GM23338 (cell line): ENCODE data around the gene JPH3. TPM values are rescaled to one million over a fixed set of nuclear protein-coding genes. Genes with fewer than 3 reads are reported as not detected.

Experiments
- ATAC-seq: fragments of 200-7000 bp; cut with Tn5 transposase; 3 replicates; pipeline ENCODE4 v1.9.1; 2020
- DNase-seq: peaks from one replicate; pipeline ENCODE4 v3.0.0-alpha.2; 2015; ENCODE audit warnings: low spot score
- H2AFZ ChIP-seq: fragments of 200-600 bp; sonication (generic); 2 replicates; pipeline ENCODE4 v1.8.0; 2016; ENCODE audit warnings: antibody characterized with exemption, mild to moderate bottlenecking, moderate library complexity
- H3F3A ChIP-seq: fragments of 200-600 bp; sonication (generic); replicated peaks from 2 replicates; pipeline ENCODE4 v1.8.0; 2017; ENCODE audit warnings: antibody characterized with exemption, mixed run types, low read depth
- H3K27ac ChIP-seq: fragments of 200-600 bp; sonication (generic); 2 replicates; pipeline ENCODE4 v1.6.1; 2016; ENCODE audit warnings: low read depth
- H3K27me3 ChIP-seq: fragments of 200-600 bp; sonication (generic); 2 replicates; pipeline ENCODE4 v1.8.0; 2016; ENCODE audit warnings: mild to moderate bottlenecking, mixed run types, moderate library complexity; ENCODE audit not compliant: insufficient read depth
- H3K36me3 ChIP-seq: fragments of 200-600 bp; sonication (generic); 2 replicates; pipeline ENCODE4 v1.8.0; 2016; ENCODE audit warnings: mild to moderate bottlenecking; ENCODE audit not compliant: insufficient read depth
- H3K4me1 ChIP-seq: fragments of 200-600 bp; sonication (generic); 2 replicates; pipeline ENCODE4 v1.8.0; 2016; ENCODE audit warnings: mild to moderate bottlenecking, moderate library complexity; ENCODE audit not compliant: insufficient read depth
- H3K4me2 ChIP-seq: fragments of 200-600 bp; sonication (generic); 2 replicates; pipeline ENCODE4 v1.7.1; 2017; ENCODE audit warnings: mixed run types
- H3K4me3 ChIP-seq: fragments of 200-600 bp; sonication (generic); 2 replicates; pipeline ENCODE4 v1.6.1; 2016; ENCODE audit warnings: mixed run types
- H3K79me2 ChIP-seq: fragments of 200-600 bp; sonication (generic); replicated peaks from 2 replicates; pipeline ENCODE4 v1.8.0; 2017; ENCODE audit warnings: mild to moderate bottlenecking; ENCODE audit not compliant: insufficient read depth
- H3K9me2 ChIP-seq: fragments of 200-600 bp; sonication (generic); 2 replicates; pipeline ENCODE4 v1.8.0; 2017; ENCODE audit not compliant: insufficient read depth
- H4K20me1 ChIP-seq: fragments of 200-600 bp; sonication (generic); replicated peaks from 2 replicates; pipeline ENCODE4 v1.8.0; 2017; ENCODE audit warnings: mild to moderate bottlenecking; ENCODE audit not compliant: insufficient read depth
- H3K27ac Mint-ChIP-seq: 2 replicates; pipeline ENCODE4 v1.8.0; 2020; ENCODE audit warnings: inconsistent platforms, mild to moderate bottlenecking, moderate library complexity, mixed read lengths
- H3K27me3 Mint-ChIP-seq: 3 replicates; pipeline ENCODE4 v1.8.0; 2022; ENCODE audit warnings: low read depth, mild to moderate bottlenecking, moderate library complexity, mixed read lengths, inconsistent platforms; ENCODE audit not compliant: insufficient read depth, poor library complexity
- H3K36me3 Mint-ChIP-seq: 3 replicates; pipeline ENCODE4 v1.8.0; 2021; ENCODE audit warnings: low read depth, mild to moderate bottlenecking, inconsistent platforms, moderate library complexity, mixed read lengths
- H3K4me1 Mint-ChIP-seq: 3 replicates; pipeline ENCODE4 v1.8.0; 2020; ENCODE audit warnings: mild to moderate bottlenecking, inconsistent platforms, mixed read lengths
- H3K4me3 Mint-ChIP-seq: 3 replicates; pipeline ENCODE4 v1.8.0; 2021; ENCODE audit warnings: moderate library complexity, mild to moderate bottlenecking, inconsistent platforms, mixed read lengths
- H3K9me3 Mint-ChIP-seq: 3 replicates; pipeline ENCODE4 v1.8.0; 2020; ENCODE audit warnings: moderate library complexity, mild to moderate bottlenecking, inconsistent platforms, mixed read lengths
- CREB1 ChIP-seq: fragments of 250-450 bp; sonication (Bioruptor Pico); IDR thresholded peaks from 2 replicates; pipeline ENCODE4 v1.5.0; 2020; ENCODE audit warnings: low read depth, mild to moderate bottlenecking, moderate library complexity
- CTCF ChIP-seq, 2 experiments: fragments of 200-600 bp in 1 of 2; sonication (generic) in 1 of 2; conservative IDR thresholded peaks; 2 replicates each; pipeline versions ENCODE4 v1.5.1 to v1.6.1; 2016 to 2017; ENCODE audit warnings: antibody characterized with exemption in 2 of 2, low read depth in 2 of 2, mild to moderate bottlenecking in 2 of 2, moderate library complexity in 1 of 2
- ETS1 ChIP-seq: IDR thresholded peaks from 2 replicates; pipeline ENCODE4 v1.6.1; 2016; ENCODE audit warnings: antibody characterized with exemption
- EZH2 ChIP-seq: fragments of 200-600 bp; sonication (generic); IDR thresholded peaks from one replicate; pipeline ENCODE4 v1.8.0; 2017; ENCODE audit warnings: antibody characterized with exemption, mild to moderate bottlenecking, low read depth; ENCODE audit not compliant: unreplicated experiment
- EZH2phosphoT487 ChIP-seq: fragments of 200-600 bp; sonication (generic); IDR thresholded peaks from one replicate; pipeline ENCODE4 v1.8.1; 2018; ENCODE audit warnings: antibody characterized with exemption; ENCODE audit not compliant: unreplicated experiment
- JUNB ChIP-seq: IDR thresholded peaks from one replicate; pipeline ENCODE4 v1.6.1; 2016; ENCODE audit warnings: antibody characterized with exemption; ENCODE audit not compliant: unreplicated experiment
- NANOG ChIP-seq: IDR thresholded peaks from 2 replicates; pipeline ENCODE4 v1.6.1; 2016; ENCODE audit warnings: antibody characterized with exemption, borderline replicate concordance
- POLR2AphosphoS5 ChIP-seq: IDR thresholded peaks from 2 replicates; pipeline ENCODE4 v1.6.1; 2016; ENCODE audit warnings: antibody characterized with exemption, low read depth
- REST ChIP-seq: IDR thresholded peaks from one replicate; pipeline ENCODE4 v1.6.1; 2018; ENCODE audit warnings: antibody characterized with exemption; ENCODE audit not compliant: unreplicated experiment
- STAT1 ChIP-seq: IDR thresholded peaks from one replicate; pipeline ENCODE4 v1.6.1; 2016; ENCODE audit warnings: antibody characterized with exemption; ENCODE audit not compliant: unreplicated experiment
- ZNF114 ChIP-seq: fragments of 250-450 bp; sonication (Bioruptor Pico); IDR thresholded peaks from 2 replicates; pipeline ENCODE4 v1.5.0; 2020; ENCODE audit warnings: mild to moderate bottlenecking, moderate library complexity
- ZNF331 ChIP-seq: fragments of 250-450 bp; sonication (Bioruptor Pico); IDR thresholded peaks from 2 replicates; pipeline ENCODE4 v1.5.0; 2020; ENCODE audit warnings: low read depth, mild to moderate bottlenecking, moderate library complexity
- ZNF462 ChIP-seq: fragments of 250-450 bp; sonication (Bioruptor Pico); IDR thresholded peaks from 2 replicates; pipeline ENCODE4 v1.5.0; 2020; ENCODE audit warnings: mild to moderate bottlenecking, moderate library complexity
- polyA plus RNA-seq: library from polyadenylated mRNA; unstranded; fragments of >200 nt; fragmentation: Nextera tagmentation; extraction: Ambion mirVana; gene quantifications from 2 replicates; pipeline ENCODE4 v1.2.1, GENCODE V29; 2016
- total RNA-seq: library from RNA; depleted of rRNA; stranded (reverse); fragments of >200 nt; shearing (Covaris generic); gene quantifications from 2 replicates; pipeline ENCODE4 v1.2.3, GENCODE V29; 2014

JPH3 gene
- total and polyA plus RNA-seq, 2 experiments from 2014 or later: 8.4 to 38.3 TPM

GRCh38 chr16:87556941-87557459, 45.3 kb upstream of the JPH3 start:
- Histone ChIP-seq H3K27me3 (no peaks in the 10 kb centered on the region), H3K36me3 (no peaks in the 10 kb centered on the region), H4K20me1 (no peaks in the 10 kb centered on the region), H3K27ac (no peak overlapping the region), H3K4me2 (no peak overlapping the region), H2AFZ (no peak overlapping the region), H3K4me3 (no peak overlapping the region), H3K9me2 (no peaks in the 10 kb centered on the region), H3K4me1 (no peaks in the 10 kb centered on the region), H3K79me2 (no peaks in the 10 kb centered on the region), H3F3A (no peaks in the 10 kb centered on the region)
- H3K4me1 Mint-ChIP-seq: no peaks in the 10 kb centered on the region; the same call in 1 of the 3 replicates
- TF ChIP-seq ZNF462 (CRISPR knock-in tag) (no peak), STAT1 (no peak), ZNF114 (CRISPR knock-in tag) (no peak), POLR2AphosphoS5 (no peak), REST (no peak), ETS1 (no peak), CREB1 (CRISPR knock-in tag) (no peak), CTCF (conservative IDR thresholded peaks at IDR 0.05; ENCODE audit: low read depth in 2 of 2) (no peak), NANOG (no peak), EZH2 (no peak), ZNF331 (CRISPR knock-in tag) (no peak), EZH2phosphoT487 (no peak), JUNB (no peak)
- no peak overlapping the region for H3K27ac Mint-ChIP-seq
- no peak overlapping the region for H3K4me3 Mint-ChIP-seq
- ATAC-seq: no peak
- peaks cover 10% of the 10 kb centered on the region for H3K27me3 Mint-ChIP-seq
- peaks cover 6% of the 10 kb centered on the region; the same call in 2 of the 3 replicates for H3K9me3 Mint-ChIP-seq
- H3K36me3 Mint-ChIP-seq: no peaks in the 10 kb centered on the region
- no peak for DNase-seq
